Small intestine (tissue), 7 donors: Measurements from ENCODE around the gene MAB21L3. TPM values are rescaled to one million over a fixed set of nuclear protein-coding genes. Genes with fewer than 3 reads are reported as not detected.
A peak's percentile ranks its signal among the peaks of the same experiment; 100 is the strongest.

Experiments
- DNase-seq, 2 donors: peaks; one replicate each; pipeline versions ENCODE4 v3.0.0 to v3.0.0-alpha.2; 2013
- FAIRE-seq: peaks from 2 replicates; lab custom pipeline; 2012; peaks lifted over from hg19 to GRCh38; lab: Jason Lieb, UNC
- H3K27ac ChIP-seq, 3 donors: one replicate each; pipeline ENCODE4 v1.5.1; 2013; ENCODE audit warnings: low read length in 2 of 3, mild to moderate bottlenecking in 2 of 3, control low read depth in 1 of 3, inconsistent platforms in 1 of 3, low read depth in 1 of 3, moderate library complexity in 1 of 3
- H3K27me3 ChIP-seq, 3 donors: one replicate each; pipeline ENCODE4 v1.6.1; 2013; ENCODE audit warnings: low read length in 3 of 3, inconsistent platforms in 1 of 3; ENCODE audit not compliant: control insufficient read depth in 3 of 3, insufficient read depth in 3 of 3
- H3K36me3 ChIP-seq, 3 donors: one replicate each; pipeline ENCODE4 v1.6.1; 2013; ENCODE audit warnings: low read length in 3 of 3, inconsistent platforms in 1 of 3, low read depth in 1 of 3, mild to moderate bottlenecking in 1 of 3, moderate library complexity in 1 of 3; ENCODE audit not compliant: control insufficient read depth in 3 of 3, insufficient read depth in 2 of 3
- H3K4me1 ChIP-seq, 3 donors: one replicate each; pipeline ENCODE4 v1.6.1; 2013; ENCODE audit warnings: low read length in 2 of 3, inconsistent platforms in 1 of 3, low read depth in 1 of 3, mild to moderate bottlenecking in 1 of 3, moderate library complexity in 1 of 3; ENCODE audit not compliant: control insufficient read depth in 3 of 3, insufficient read depth in 2 of 3
- H3K4me3 ChIP-seq, 3 donors: one replicate each; pipeline ENCODE4 v1.5.1; 2013; ENCODE audit warnings: low read length in 3 of 3, control low read depth in 1 of 3, inconsistent platforms in 1 of 3, low read depth in 1 of 3, mild to moderate bottlenecking in 1 of 3, moderate library complexity in 1 of 3
- H3K9me3 ChIP-seq, 2 donors: one replicate each; pipeline ENCODE4 v1.6.1; 2013; ENCODE audit warnings: low read depth in 1 of 2, low read length in 1 of 2; ENCODE audit not compliant: control insufficient read depth in 2 of 2, insufficient read depth in 1 of 2
- WGBS, 3 donors: extraction: QIAGEN DNeasy Blood & Tissue Kit; methylation state at CpG; one replicate each; pipeline ENCODE4 v1.1.7; 2013; 5-methylcytosine and 5-hydroxymethylcytosine counted together
- polyA plus RNA-seq, 4 donors: library from polyadenylated mRNA; stranded (reverse) in 3 of 4; unstranded in 1 of 4; fragments of 200-250 nt in 3 of 4; fragments of 120-200 nt in 1 of 4; gene quantifications; one replicate each; pipeline versions ENCODE4 v1.2.1 to v1.2.3, GENCODE V29; 2013
- donor health status: healthy with polysubstance abuse.
- donor health status: control.
- donor health status: control.
- donor health status: Bipolar disorder and iron deficiency.
- donor health status: healthy.

Gene MAB21L3
- polyA plus RNA-seq, 4 donors = 0.16 to 1.4 (median 0.22) TPM; not detected in 1

GRCh38 chr1:116159177-116159576, 48.0 kb downstream of the MAB21L3 start:
- no peaks in the 10 kb centered on the region for H3K27me3 ChIP-seq
- H3K4me1 ChIP-seq = peaks cover 0 to 10% (median under 1%) of the 10 kb centered on the region in 3 donors
- 63 to 77% (median 67%) methylated on average over 1 of the region's 1 CpG for WGBS, 3 donors
- no peak overlapping the region for H3K4me3 ChIP-seq
- H3K27ac ChIP-seq = no peak overlapping the region
- DNase-seq = no peak
- H3K36me3 ChIP-seq = no peaks in the 10 kb centered on the region
- H3K9me3 ChIP-seq = peaks cover 0 to 3% of the 10 kb centered on the region in 2 donors
- no peak for FAIRE-seq

- Histone ChIP-seq H3K4me1 (peaks cover 0 to 7% (median 0%) of the 10 kb centered on the region in 3 donors), H3K27me3 (no peaks in the 10 kb centered on the region), H3K4me3 (no peak overlapping the region), H3K27ac (no peak overlapping the region), H3K36me3 (no peaks in the 10 kb centered on the region), H3K9me3 (peaks cover 0 to 3% of the 10 kb centered on the region in 2 donors)
- no peak for FAIRE-seq
- 27 to 60% (median 31%) methylated on average over 1 of the region's 1 CpG for WGBS, 3 donors
- no peak for DNase-seq
Measured at GRCh38 chr1:116159611-116160010, 48.4 kb downstream of the MAB21L3 start.

- no peak for DNase-seq
- H3K4me1 ChIP-seq = peaks cover 0 to 6% (median 0%) of the 10 kb centered on the region in 3 donors
- H3K9me3 ChIP-seq = peaks cover 0 to 3% of the 10 kb centered on the region in 2 donors
- no peak overlapping the region for H3K27ac ChIP-seq
- H3K36me3 ChIP-seq = no peaks in the 10 kb centered on the region
- WGBS, 3 donors = 72 to 80% (median 75%) methylated on average over 2 of the region's 2 CpGs
- H3K4me3 ChIP-seq = no peak overlapping the region
- no peak for FAIRE-seq
- H3K27me3 ChIP-seq = no peaks in the 10 kb centered on the region
Measured at GRCh38 chr1:116161390-116161789, 50.2 kb downstream of the MAB21L3 start.

- no peaks in the 10 kb centered on the region for H3K36me3 ChIP-seq
- no peak for DNase-seq
- no peak overlapping the region for H3K27ac ChIP-seq
- H3K4me3 ChIP-seq = no peak overlapping the region
- H3K4me1 ChIP-seq = peaks cover 0 to 6% (median 0%) of the 10 kb centered on the region in 3 donors
- no peaks in the 10 kb centered on the region for H3K27me3 ChIP-seq
- no peak for FAIRE-seq
- peaks cover 0 to 3% of the 10 kb centered on the region in 2 donors for H3K9me3 ChIP-seq
Measured at GRCh38 chr1:116161877-116162390, 50.7 kb downstream of the MAB21L3 start.

- FAIRE-seq = no peak
- Histone ChIP-seq H3K4me1 (peaks cover 0 to 7% (median 3%) of the 10 kb centered on the region in 3 donors), H3K4me3 (no peak overlapping the region), H3K27ac (no peak overlapping the region), H3K9me3 (peaks cover 0 to 3% of the 10 kb centered on the region in 2 donors), H3K36me3 (no peaks in the 10 kb centered on the region), H3K27me3 (no peaks in the 10 kb centered on the region)
- DNase-seq = no peak
Measured at GRCh38 chr1:116163533-116163932, 52.3 kb downstream of the MAB21L3 start.

- H3K4me1 ChIP-seq = peaks cover 0 to 11% (median 3%) of the 10 kb centered on the region in 3 donors
- FAIRE-seq (no peak), DNase-seq (no peak)
- 30 to 31% (median 30%) methylated on average over 2 of the region's 2 CpGs for WGBS, 3 donors
- peak overlapping the region in 1 of 3 donors; percentile 55 for H3K27ac ChIP-seq
- peaks cover 0 to 3% of the 10 kb centered on the region in 2 donors for H3K9me3 ChIP-seq
- no peaks in the 10 kb centered on the region for H3K27me3 ChIP-seq
- H3K4me3 ChIP-seq = no peak overlapping the region
- H3K36me3 ChIP-seq = no peaks in the 10 kb centered on the region
Measured at GRCh38 chr1:116164150-116164549, 53.0 kb downstream of the MAB21L3 start.

GRCh38 chr1:116164604-116165368, 53.6 kb downstream of the MAB21L3 start:
- DNase-seq = no peak

GRCh38 chr1:116165572-116165971, 54.4 kb downstream of the MAB21L3 start:
- Histone ChIP-seq H3K27ac (no peak overlapping the region), H3K36me3 (no peaks in the 10 kb centered on the region), H3K9me3 (peaks cover 0 to 3% of the 10 kb centered on the region in 2 donors), H3K27me3 (no peaks in the 10 kb centered on the region), H3K4me3 (no peak overlapping the region), H3K4me1 (peaks cover 0 to 15% (median 3%) of the 10 kb centered on the region in 3 donors)
- no peak for FAIRE-seq
- WGBS, 3 donors = 82 to 89% (median 87%) methylated on average over 9 of the region's 9 CpGs
- DNase-seq = no peak

More at GRCh38 chr1:116164604-116165368, 53.6 kb downstream of the MAB21L3 start:
- peak overlapping the region in 1 of 3 donors; percentile 32 for H3K27ac ChIP-seq
- H3K4me3 ChIP-seq = no peak overlapping the region
- H3K36me3 ChIP-seq = no peaks in the 10 kb centered on the region
- H3K27me3 ChIP-seq = no peaks in the 10 kb centered on the region
- peaks cover 0 to 15% (median 3%) of the 10 kb centered on the region in 3 donors for H3K4me1 ChIP-seq
- H3K9me3 ChIP-seq = peaks cover 0 to 3% of the 10 kb centered on the region in 2 donors
- 37 to 53% (median 43%) methylated on average over 4 of the region's 4 CpGs for WGBS, 3 donors
- FAIRE-seq = no peak
